HCT116 (cell line): ENCODE results near the gene MAL. TPM values are rescaled to one million over a fixed set of nuclear protein-coding genes. Genes with fewer than 3 reads are reported as not detected.

ENCODE experiments used
- ATAC-seq: fragments of 200-7000 bp; cut with Tn5 transposase; 2 replicates; pipeline ENCODE4 v1.9.1; 2020; ENCODE audit warnings: mild to moderate bottlenecking, moderate library complexity
- BruUV-seq: library from RNA; stranded (reverse); fragments of 400-500 nt; replicated peaks from 2 replicates; lab custom pipeline; 2021; lab: Mats Ljungman, UMichigan
- CTCF ChIA-PET: fragments of 300-600 bp; sonication (Branson Sonifier 250); formaldehyde crosslinking; loops from one replicate; lab custom pipeline; 2021; ENCODE audit warnings: antibody characterized with exemption; lab: Charles Lee
- POLR2A ChIA-PET: fragments of 300-600, 350-600 bp; sonication (Branson Sonifier 250); formaldehyde crosslinking; loops from one replicate; lab custom pipeline; 2021; ENCODE audit warnings: antibody characterized with exemption; lab: Charles Lee
- RAD21 ChIA-PET, 2 experiments: fragments of 300-600 bp; sonication (Branson Sonifier 250); formaldehyde crosslinking; loops; one replicate each; lab custom pipeline; 2023; ENCODE audit warnings: low total read pairs in 2 of 2; ENCODE audit not compliant: uncharacterized antibody in 2 of 2, unreplicated experiment in 2 of 2, low non-redundant PET in 1 of 2; lab: Charles Lee
- DNase-seq: peaks from one replicate; pipeline ENCODE4 v3.0.0-alpha.2; 2010; ENCODE audit warnings: low read depth, low spot score
- H2AFZ ChIP-seq: fragments of 200-600 bp; shearing (Covaris generic), sonication (generic); 2 replicates; pipeline ENCODE4 v1.6.1; 2017; ENCODE audit warnings: low read depth, mixed run types, mixed read lengths, antibody characterized with exemption, low read length; ENCODE audit not compliant: poor library complexity, severe bottlenecking
- H3K27ac ChIP-seq: 2 replicates; pipeline ENCODE4 v1.5.1; 2012; ENCODE audit warnings: low read depth, low read length
- H3K27me3 ChIP-seq: fragments of 200-600 bp; sonication (generic); 2 replicates; pipeline ENCODE4 v1.6.1; 2016; ENCODE audit warnings: mixed run types, low read length, mixed read lengths; ENCODE audit not compliant: insufficient read depth
- H3K36me3 ChIP-seq, 2 experiments: fragments of 200-500 bp in 1 of 2; fragments of 200-600 bp in 1 of 2; sonication (Bioruptor generic) in 1 of 2; sonication (generic) in 1 of 2; 2 replicates each; pipeline versions ENCODE4 v1.5.1 to v1.6.1; 2014 to 2016; ENCODE audit warnings: low read length in 2 of 2, inconsistent platforms in 1 of 2, mixed read lengths in 1 of 2, mixed run types in 1 of 2; ENCODE audit not compliant: insufficient read depth in 2 of 2, control insufficient read depth in 1 of 2
- H3K4me1 ChIP-seq, 2 experiments: fragments of 200-600 bp in 1 of 2; sonication (generic) in 1 of 2; 2 replicates each; pipeline versions ENCODE4 v1.5.1 to v1.6.1; 2012 to 2017; ENCODE audit warnings: low read length in 2 of 2, inconsistent platforms in 1 of 2, mild to moderate bottlenecking in 1 of 2, mixed read lengths in 1 of 2, mixed run types in 1 of 2, moderate library complexity in 1 of 2; ENCODE audit not compliant: insufficient read depth in 2 of 2, control insufficient read depth in 1 of 2
- H3K4me2 ChIP-seq: fragments of 200-600 bp; sonication (generic); 2 replicates; pipeline ENCODE4 v1.6.1; 2017; ENCODE audit warnings: mixed run types, low read length, mixed read lengths
- H3K4me3 ChIP-seq, 2 experiments: fragments of 200-600 bp in 1 of 2; sonication (generic) in 1 of 2; replicated peaks in 1 of 2; 2 replicates each; pipeline ENCODE4 v1.5.1; 2011 to 2016; ENCODE audit warnings: low read length in 2 of 2, control low read depth in 1 of 2, low read depth in 1 of 2, mild to moderate bottlenecking in 1 of 2, mixed read lengths in 1 of 2, mixed run types in 1 of 2
- H3K79me2 ChIP-seq: fragments of 200-600 bp; sonication (generic); 2 replicates; pipeline ENCODE4 v1.6.1; 2017; ENCODE audit warnings: mild to moderate bottlenecking, mixed run types, low read length, moderate library complexity, mixed read lengths; ENCODE audit not compliant: insufficient read depth
- H3K9ac ChIP-seq: fragments of 200-600 bp; sonication (generic); 2 replicates; pipeline ENCODE4 v1.6.1; 2016; ENCODE audit warnings: low read length, mixed read lengths
- H3K9me2 ChIP-seq: fragments of 200-600 bp; sonication (generic), shearing (Covaris generic); 2 replicates; pipeline ENCODE4 v1.6.1; 2017; ENCODE audit warnings: mixed run types, mild to moderate bottlenecking, moderate library complexity; ENCODE audit not compliant: insufficient read depth
- H3K9me3 ChIP-seq, 2 experiments: fragments of 200-500 bp in 1 of 2; fragments of 200-600 bp in 1 of 2; sonication (Bioruptor generic) in 1 of 2; sonication (generic) in 1 of 2; 2 replicates each; pipeline ENCODE4 v1.6.1; 2014 to 2017; ENCODE audit warnings: low read length in 2 of 2, mixed read lengths in 2 of 2, inconsistent platforms in 1 of 2, low read depth in 1 of 2, mild to moderate bottlenecking in 1 of 2, mixed run types in 1 of 2, moderate library complexity in 1 of 2; ENCODE audit not compliant: control insufficient read depth in 1 of 2, insufficient read depth in 1 of 2
- H4K20me1 ChIP-seq: fragments of 200-600 bp; sonication (generic), shearing (Covaris generic); 2 replicates; pipeline ENCODE4 v1.6.1; 2017; ENCODE audit warnings: mixed run types, mild to moderate bottlenecking, moderate library complexity; ENCODE audit not compliant: insufficient read depth
- ATF3 ChIP-seq: IDR thresholded peaks from 2 replicates; pipeline ENCODE4 v1.6.1; 2012
- CEBPB ChIP-seq: IDR thresholded peaks from 2 replicates; pipeline ENCODE4 v1.6.1; 2012; ENCODE audit warnings: low read depth
- CTCF ChIP-seq, 3 experiments: fragments of 200-600 bp in 1 of 3; sonication (generic) in 1 of 3; IDR thresholded peaks in 2 of 3; conservative IDR thresholded peaks in 1 of 3; 2 replicates each; pipeline ENCODE4 v1.5.1; 2012 to 2017; ENCODE audit warnings: low read depth in 2 of 3, low read length in 2 of 3, antibody characterized with exemption in 1 of 3, borderline replicate concordance in 1 of 3, control low read depth in 1 of 3, mild to moderate bottlenecking in 1 of 3, mixed read lengths in 1 of 3, mixed run types in 1 of 3, moderate library complexity in 1 of 3; ENCODE audit not compliant: insufficient read depth in 1 of 3
- EGR1 ChIP-seq: IDR thresholded peaks from 2 replicates; pipeline ENCODE4 v1.6.1; 2012; ENCODE audit warnings: low read depth
- EZH2 ChIP-seq: fragments of 200-600 bp; sonication (generic); IDR thresholded peaks from 2 replicates; pipeline ENCODE4 v1.6.1; 2017; ENCODE audit warnings: antibody characterized with exemption, mixed run types
- EZH2phosphoT487 ChIP-seq: fragments of 200-600 bp; IDR thresholded peaks from 2 replicates; pipeline ENCODE4 v1.6.1; 2018; ENCODE audit warnings: antibody characterized with exemption, borderline replicate concordance
- JUND ChIP-seq: IDR thresholded peaks from 2 replicates; pipeline ENCODE4 v1.6.1; 2012
- MAX ChIP-seq: IDR thresholded peaks from 2 replicates; pipeline ENCODE4 v1.6.1; 2012
- POLR2A ChIP-seq: IDR thresholded peaks from 2 replicates; pipeline ENCODE4 v1.7.0; 2011; ENCODE audit warnings: borderline replicate concordance; ENCODE audit not compliant: insufficient read depth, insufficient read length; ENCODE audit errors: extremely low read depth
- SP1 ChIP-seq: IDR thresholded peaks from 2 replicates; pipeline ENCODE4 v1.6.1; 2012; ENCODE audit warnings: low read depth
- YY1 ChIP-seq: IDR thresholded peaks from 2 replicates; pipeline ENCODE4 v1.6.1; 2011; ENCODE audit warnings: low read length, low read depth, moderate library complexity, mild to moderate bottlenecking; ENCODE audit not compliant: insufficient replicate concordance; ENCODE audit errors: extremely low read depth
- ZFX ChIP-seq: fragments of 450-650 bp; IDR thresholded peaks from 2 replicates; pipeline ENCODE4 v1.6.1; 2017
- ZNF274 ChIP-seq: fragments of 200-500 bp; sonication (Bioruptor generic); IDR thresholded peaks from 2 replicates; pipeline ENCODE4 v1.6.1; 2014; ENCODE audit warnings: mild to moderate bottlenecking, low read depth, low read length, inconsistent platforms
- intact Hi-C: fragments of 100-400 bp; cut with micrococcal nuclease; formaldehyde crosslinking; loops from 2 replicates; pipeline ENCODE4 v1.10.0; 2022
- total RNA-seq: library from RNA; stranded (reverse); gene quantifications from one replicate; pipeline ENCODE4 v1.2.1, GENCODE V29; 2021; ENCODE audit not compliant: unreplicated experiment

Gene MAL
- total RNA-seq, 1 experiment from 2014 or later = not detected

- ATAC-seq (no peak), DNase-seq (no peak)
- no peak for TF ChIP-seq JUND
- no peak for TF ChIP-seq CEBPB
- TF ChIP-seq EZH2 = no peak
- no peak for TF ChIP-seq MAX
- TF ChIP-seq ATF3 = no peak
- TF ChIP-seq EGR1 = no peak
- no peak for TF ChIP-seq CTCF (IDR thresholded peaks at IDR 0.05 in 2 of 3, conservative IDR thresholded peaks at IDR 0.05 in 1 of 3; ENCODE audit: borderline replicate concordance in 1 of 3, insufficient read depth in 1 of 3, low read depth in 2 of 3, low read length in 2 of 3)
- TF ChIP-seq ZFX = no peak
- no peak for TF ChIP-seq POLR2A
- TF ChIP-seq EZH2phosphoT487 = no peak
- no peak for TF ChIP-seq YY1
- no peak for TF ChIP-seq ZNF274
- TF ChIP-seq SP1 = no peak
- no peaks in the 10 kb centered on the region for H3K9me2 ChIP-seq
- no peaks in the 10 kb centered on the region for H3K36me3 ChIP-seq
- no peaks in the 10 kb centered on the region for H3K9me3 ChIP-seq
- intact Hi-C loops = no loop called here
- ChIA-PET POLR2A (no interaction called here), RAD21 (interaction anchor here in 1 of 2 experiments (0.6 kb wide), 1 partner anchor 32 kb away, joined by 3 read pairs; no protein-coding TSS in a partner anchor), CTCF (interaction anchor here (0.7 to 3.1 kb wide), 7 partner anchors 8 to 68 kb away, joined by 3 to 30 read pairs (median 4); no protein-coding TSS in a partner anchor)
- no peak overlapping the region for H3K9ac ChIP-seq
- no peaks in the 10 kb centered on the region for H3K79me2 ChIP-seq
- H3K4me2 ChIP-seq = no peak overlapping the region
- no peak overlapping the region for H3K4me3 ChIP-seq
- peaks cover 12% of the 10 kb centered on the region; the same call in 1 of the 2 replicates for H3K27me3 ChIP-seq
- H3K27ac ChIP-seq = no peak overlapping the region
- H2AFZ ChIP-seq = no peak overlapping the region
- H4K20me1 ChIP-seq = no peaks in the 10 kb centered on the region
- H3K4me1 ChIP-seq = peaks cover 0 to 3% of the 10 kb centered on the region in 2 experiments; a peak in 1 of 4 replicates
- BruUV-seq = no TSS peak
Observed at GRCh38 chr2:95054016-95054415, 28.5 kb downstream of the MAL start.
